Jurkat, Clone E6-1 (cell line): ENCODE results near the gene NAA40.

ENCODE experiments used
- DNase-seq: peaks from one replicate; pipeline ENCODE4 v3.0.0-alpha.2; 2011; ENCODE audit warnings: low read depth, low spot score
- H3K4me3 ChIP-seq: 2 replicates; pipeline ENCODE4 v1.5.1; 2011; ENCODE audit warnings: mild to moderate bottlenecking, low read length, control low read depth, moderate library complexity

NAA40 gene

DNA sequence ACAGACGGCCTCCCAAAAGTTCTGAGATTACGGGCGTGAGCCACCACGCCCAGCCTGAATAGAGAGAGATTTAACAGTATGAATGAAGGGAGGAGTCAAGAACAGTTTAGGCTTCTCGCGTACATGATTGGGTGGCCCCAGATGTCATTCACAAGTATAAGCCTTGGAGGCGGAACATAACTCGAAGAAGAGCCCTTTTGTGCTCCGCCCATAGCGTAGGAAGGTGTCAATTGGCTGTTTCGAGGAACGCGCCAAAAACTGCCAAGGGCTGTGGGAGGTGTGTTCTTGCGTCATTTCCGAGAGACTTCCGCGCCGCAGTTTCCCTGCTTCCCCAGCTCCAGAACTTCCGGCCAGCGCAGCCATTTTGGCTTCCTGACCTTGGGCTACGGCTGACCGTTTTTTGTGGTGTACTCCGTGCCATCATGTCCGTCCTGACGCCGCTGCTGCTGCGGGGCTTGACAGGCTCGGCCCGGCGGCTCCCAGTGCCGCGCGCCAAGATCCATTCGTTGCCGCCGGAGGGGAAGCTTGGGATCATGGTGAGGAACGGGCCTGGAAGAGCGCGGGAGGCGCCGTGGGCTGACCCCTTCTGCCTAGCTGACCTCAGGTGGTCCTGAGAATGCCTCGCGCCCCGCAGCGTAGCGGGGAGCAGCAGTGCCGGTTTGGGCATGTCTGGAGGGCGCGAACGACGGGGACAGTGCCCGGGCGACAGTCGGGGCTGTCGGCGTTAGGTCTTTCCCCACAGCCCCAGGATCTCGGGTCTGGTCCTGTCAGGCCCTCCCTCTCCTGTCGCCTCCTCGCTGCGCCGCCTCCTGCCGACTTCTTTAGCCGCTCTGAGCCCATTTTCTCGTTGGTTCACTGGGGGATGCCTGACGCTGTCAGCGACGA, 35.7 kb downstream of the NAA40 start, which contains the start of gene COX8A:
TSS of gene COX8A (plus strand) at position 362 of the 885 bp plus-strand sequence. CDS start at position 423, 61 bp downstream.
- H3K4me3 ChIP-seq, result peak within 1 kb of the TSS; percentile 97
- peak; percentile 100 for DNase-seq

DNA sequence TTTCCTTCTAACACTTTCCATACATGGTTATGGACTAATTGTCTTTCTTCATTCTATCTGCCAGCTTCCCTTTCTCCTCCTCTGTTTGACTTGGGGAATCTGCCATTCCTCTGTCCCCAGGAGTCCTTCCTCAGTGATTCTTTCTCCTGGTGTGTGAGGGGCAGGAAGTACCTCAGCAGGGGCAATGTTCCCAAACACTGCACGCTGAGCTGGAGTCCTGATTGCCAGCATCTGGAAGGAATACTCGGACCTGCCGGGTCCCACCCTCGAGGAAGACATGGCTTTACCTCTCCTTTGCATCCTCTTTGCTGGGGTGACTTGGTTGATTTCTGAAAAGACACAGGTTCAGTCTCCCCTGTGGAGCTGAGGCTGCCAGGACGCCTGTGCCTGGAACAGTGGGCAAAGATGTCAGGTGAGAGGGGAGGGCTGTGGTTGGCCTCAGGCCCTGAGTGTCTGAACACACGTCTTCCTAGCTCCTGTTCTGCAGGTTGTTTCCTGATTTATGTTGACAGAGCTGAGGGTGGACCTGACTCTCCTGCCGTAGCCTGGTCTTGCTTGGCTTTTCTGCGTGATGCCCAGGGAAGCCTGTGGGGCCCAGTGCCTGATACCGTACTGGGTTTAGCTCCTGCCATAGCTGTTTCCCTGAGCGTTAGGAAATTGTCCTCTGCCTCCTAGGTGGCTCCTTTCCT, 39.9 kb downstream of the NAA40 start:
- H3K4me3 ChIP-seq, result no peak overlapping the region
- no peak for DNase-seq

GRCh38 chr11:63979426-63979825, 40.6 kb downstream of the NAA40 start:
- no peak for DNase-seq
- H3K4me3 ChIP-seq, result no peak overlapping the region

DNA sequence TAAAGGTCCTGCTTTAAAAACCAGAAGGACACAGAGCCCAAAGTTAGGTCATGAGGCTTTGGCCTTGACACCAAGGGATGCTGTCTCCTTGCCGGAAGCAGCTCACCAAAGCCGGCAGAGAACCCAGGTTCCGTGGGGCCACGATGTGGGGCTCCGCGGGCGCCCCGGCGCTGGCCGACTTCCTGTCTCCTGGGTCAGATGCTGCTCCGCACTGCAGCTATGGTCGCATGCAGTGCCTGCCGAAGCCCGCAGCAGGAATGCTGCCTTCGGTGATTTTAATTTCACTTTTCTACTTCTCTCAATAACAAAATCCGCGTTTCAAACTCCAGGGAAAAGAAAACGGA, 47.0 kb downstream of the NAA40 start:
- peak; percentile 46 for DNase-seq
- peak overlapping the region; percentile 83 for H3K4me3 ChIP-seq

- H3K4me3 ChIP-seq, result peak within 1 kb of the TSS; percentile 83
- peak; percentile 84 for DNase-seq
Observed at GRCh38 chr11:63986156-63986931, 47.5 kb downstream of the NAA40 start, which contains the start of gene OTUB1. Gene OTUB1, plus strand, starts transcription at chr11:63986438. Its CDS starts 19 bp downstream, at chr11:63986457.

GRCh38 chr11:63986932-63987513, 48.2 kb downstream of the NAA40 start:
- peak overlapping the region; percentile 83 for H3K4me3 ChIP-seq
- no peak for DNase-seq

DNA sequence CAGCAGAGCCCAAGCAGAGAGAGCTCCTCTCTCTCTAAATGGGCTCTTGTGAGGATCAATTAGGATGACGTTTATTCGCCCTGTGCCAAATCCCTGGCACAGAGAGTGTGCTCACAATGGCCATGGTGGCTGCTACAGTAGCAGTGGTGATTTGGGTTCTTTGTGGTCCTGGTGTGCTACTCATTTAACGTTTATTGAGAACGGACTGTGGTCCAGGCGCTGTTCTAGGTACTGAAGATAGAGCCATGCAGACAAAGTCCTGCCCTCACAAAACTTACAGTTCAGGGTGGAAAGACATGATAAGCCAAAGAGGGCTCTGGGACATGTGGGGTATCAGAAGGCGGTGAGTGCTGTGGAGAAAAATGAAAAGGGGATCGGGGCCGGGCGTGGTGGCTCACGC, 52.8 kb downstream of the NAA40 start:
- DNase-seq, result no peak
- no peak overlapping the region for H3K4me3 ChIP-seq

GRCh38 chr11:63993100-63993499, 54.3 kb downstream of the NAA40 start:
- DNase-seq, result no peak
- H3K4me3 ChIP-seq, result no peak overlapping the region

GRCh38 chr11:63993993-63994392, 55.2 kb downstream of the NAA40 start:
- H3K4me3 ChIP-seq, result no peak overlapping the region
- DNase-seq, result no peak

DNA sequence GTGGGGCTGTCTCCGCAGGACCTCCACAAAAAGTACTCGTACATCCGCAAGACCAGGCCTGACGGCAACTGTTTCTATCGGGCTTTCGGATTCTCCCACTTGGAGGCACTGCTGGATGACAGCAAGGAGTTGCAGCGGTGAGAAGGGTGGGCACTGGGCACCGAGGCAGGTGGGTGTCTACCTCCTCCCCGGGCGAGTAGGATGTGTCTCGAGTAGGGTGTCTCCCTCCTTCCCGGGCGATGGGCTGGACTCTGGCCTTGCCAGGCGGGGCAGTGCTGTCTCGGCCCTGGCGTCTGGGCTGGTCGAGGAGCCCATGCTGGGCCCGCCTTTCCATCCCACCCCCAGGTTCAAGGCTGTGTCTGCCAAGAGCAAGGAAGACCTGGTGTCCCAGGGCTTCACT, 57.7 kb downstream of the NAA40 start:
- H3K4me3 ChIP-seq, result no peak overlapping the region

GRCh38 chr11:63997104-63997700, 58.4 kb downstream of the NAA40 start:
- no peak for DNase-seq
- no peak overlapping the region for H3K4me3 ChIP-seq

More for the DNA sequence above, 57.7 kb downstream of the NAA40 start:
- no peak for DNase-seq

DNA sequence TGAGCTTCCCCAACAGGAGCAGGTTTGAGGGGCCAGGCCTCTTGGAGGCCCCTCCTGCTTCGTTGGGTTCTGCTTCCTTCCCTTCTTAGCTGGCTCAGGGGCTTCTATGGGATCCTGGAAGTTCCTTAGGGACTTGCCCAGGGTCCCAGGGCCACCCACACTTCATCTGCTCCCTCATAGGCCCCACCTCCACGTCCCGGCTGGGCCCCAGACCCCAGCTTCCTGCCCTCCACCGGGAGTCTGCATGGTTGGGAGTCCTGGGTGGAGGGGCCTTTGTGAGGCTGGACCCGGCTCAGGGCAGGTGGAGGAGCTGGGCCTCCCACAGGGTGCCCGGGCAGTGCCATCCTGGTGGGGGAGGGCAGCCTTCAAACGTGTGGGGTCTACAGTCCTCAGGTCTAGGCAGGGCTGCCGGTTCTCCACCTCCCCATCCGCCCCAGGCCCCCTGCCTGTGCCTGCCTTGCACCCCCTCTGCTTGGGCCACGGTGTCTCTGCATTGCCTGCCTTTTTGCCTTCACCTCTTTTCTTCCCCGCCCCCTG, 59.1 kb downstream of the NAA40 start:
- H3K4me3 ChIP-seq, result no peak overlapping the region
- DNase-seq, result no peak

DNA sequence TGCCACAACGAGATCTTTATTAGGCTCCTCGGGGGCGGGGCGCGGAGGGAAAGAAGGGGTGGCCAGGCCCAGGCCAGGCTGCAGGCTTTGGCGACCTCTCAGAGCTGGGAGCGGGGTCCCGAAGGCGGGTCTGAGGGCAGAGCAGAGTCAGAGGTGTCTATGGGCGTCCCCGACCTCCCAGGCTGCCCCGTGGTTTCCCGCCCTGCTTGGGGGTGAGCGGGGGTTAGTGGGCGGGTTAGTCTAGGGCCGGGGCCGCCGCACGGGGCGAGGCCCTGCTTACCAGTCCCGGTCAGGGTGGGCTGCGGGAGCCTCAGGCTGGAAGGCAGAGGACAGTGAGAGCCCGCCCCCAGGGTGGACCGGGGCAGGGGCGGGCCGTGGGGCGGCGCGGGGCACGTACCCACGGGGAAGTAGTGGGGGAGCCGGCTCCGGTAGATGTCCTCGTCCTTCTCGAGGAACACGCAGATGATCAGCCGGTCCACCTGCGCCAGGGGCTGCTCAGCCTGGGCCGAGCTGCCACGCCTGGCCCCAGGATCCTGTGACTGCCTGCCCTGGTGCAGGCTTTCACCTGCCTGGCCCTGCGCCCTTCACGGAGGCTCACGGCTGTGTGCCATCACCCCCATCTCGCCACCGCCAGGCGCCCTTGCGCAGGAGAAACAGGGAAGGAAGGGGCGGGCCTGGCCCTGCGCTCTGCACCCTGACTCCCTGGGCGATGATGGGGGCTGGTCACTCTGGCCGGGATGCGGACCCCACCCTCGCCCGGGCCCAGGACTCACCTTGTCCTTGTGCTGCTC, 60.0 kb downstream of the NAA40 start:
- no peak overlapping the region for H3K4me3 ChIP-seq
- no peak for DNase-seq

DNA sequence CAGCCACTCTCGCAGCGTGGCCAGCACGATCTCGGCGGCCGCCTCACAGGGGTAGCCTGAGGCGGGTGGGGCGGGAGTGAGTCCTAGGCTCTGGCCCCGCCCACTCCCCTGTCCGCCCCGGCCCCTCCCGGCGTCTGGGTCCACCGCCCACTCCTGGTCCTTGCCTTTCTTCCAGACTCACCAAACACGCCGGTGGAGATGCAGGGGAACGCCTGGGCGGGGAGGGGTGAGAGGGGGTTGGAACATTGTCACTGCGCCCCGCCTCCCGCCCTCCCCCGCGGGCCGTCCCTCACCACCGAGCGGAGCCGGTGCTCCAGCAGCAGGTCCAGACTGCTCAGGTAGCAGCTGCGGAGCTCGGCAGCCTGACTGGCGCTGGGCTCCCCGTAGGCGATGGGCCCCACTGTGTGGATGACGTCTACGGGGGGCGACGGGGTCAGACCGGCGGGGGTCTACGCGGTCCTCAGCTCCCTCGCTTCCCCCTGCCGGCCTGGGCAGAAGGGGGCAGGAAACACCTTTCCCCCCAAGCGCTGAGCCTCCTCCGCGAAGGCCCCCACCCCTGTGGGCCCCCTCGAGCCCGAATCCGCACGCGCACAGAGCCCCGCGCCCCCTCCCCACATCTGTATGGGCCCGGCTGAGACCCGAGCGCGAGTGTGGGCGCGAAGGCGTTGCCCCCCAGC, 60.7 kb downstream of the NAA40 start:
- no peak for DNase-seq
- no peak overlapping the region for H3K4me3 ChIP-seq

GRCh38 chr11:64000026-64000739, 61.4 kb downstream of the NAA40 start:
- DNase-seq, result no peak
- H3K4me3 ChIP-seq, result no peak overlapping the region

GRCh38 chr11:64000740-64001483, 62.1 kb downstream of the NAA40 start:
- no peak overlapping the region for H3K4me3 ChIP-seq

More at GRCh38 chr11:64000740-64001483, 62.1 kb downstream of the NAA40 start:
- DNase-seq, result no peak
